Measurements from ENCODE around the gene FKBP1B. TPM values are rescaled to one million over a fixed set of nuclear protein-coding genes. Genes with fewer than 3 reads are reported as not detected.

The FKBP1B gene

GRCh38 chr2:24111407-24111901, 61.9 kb downstream of the FKBP1B start:
- Histone ChIP-seq H2BK5ac (ENCODE audit: low read length) (no peak overlapping the region), H3K79me1 (ENCODE audit: low read length) (no peaks in the 10 kb centered on the region), H3K27ac (ENCODE audit: low read depth, low read length) (no peak overlapping the region), H3K9ac (ENCODE audit: low read length) (no peak overlapping the region), H2BK120ac (ENCODE audit: low read depth, low read length) (no peak overlapping the region), H3K79me2 (ENCODE audit: control insufficient read depth, insufficient read depth, low read length) (no peaks in the 10 kb centered on the region), H3K36me3 (ENCODE audit: control insufficient read depth, insufficient read depth, low read length) (no peaks in the 10 kb centered on the region), H3K18ac (ENCODE audit: low read length) (no peak overlapping the region), H4K8ac (ENCODE audit: low read depth, low read length) (no peak overlapping the region), H3K56ac (ENCODE audit: low read length) (no peak overlapping the region), H2AK5ac (ENCODE audit: low read length) (no peak overlapping the region), H3K27me3 (ENCODE audit: insufficient read depth, low read length, poor library complexity) (no peaks in the 10 kb centered on the region), H2BK15ac (replicated peaks; ENCODE audit: low read depth) (no peak overlapping the region), H3K4ac (ENCODE audit: low read depth, low read length) (no peak overlapping the region), H3K4me2 (ENCODE audit: low read length) (no peak overlapping the region), H4K5ac (ENCODE audit: low read length) (no peak overlapping the region), H3K4me3 (ENCODE audit: low read length) (no peak overlapping the region), H3K23ac (ENCODE audit: low read length) (no peak overlapping the region), H3K4me1 (ENCODE audit: control insufficient read depth, low read depth, low read length) (no peaks in the 10 kb centered on the region)
- WGBS (ENCODE audit: extremely low coverage, insufficient coverage, low lambda C conversion rate): no CpG with 5 or more reads among the region's 2 CpGs
- DNase-seq: no peak

Small RNA genes lying within 50 kb of the gene (small RNA-seq; reads per million reads assigned to genes)
- gene RNU6-370P (ENCODE audit: insufficient read depth): not detected
